H9 (cell line): ENCODE data around the gene ZSCAN9. TPM values are rescaled to one million over a fixed set of nuclear protein-coding genes. Genes with fewer than 3 reads are reported as not detected.
A peak's percentile ranks its signal among the peaks of the same experiment; 100 is the strongest.

Experiments used
- DNase-seq: peaks from one replicate; pipeline ENCODE4 v3.0.0-alpha.2; 2017
- H2AFZ ChIP-seq: one replicate; pipeline ENCODE4 v1.6.1; 2013; ENCODE audit warnings: mild to moderate bottlenecking, low read length, control low read depth, moderate library complexity
- H2AK5ac ChIP-seq: 2 replicates; pipeline ENCODE4 v1.6.1; 2013; ENCODE audit warnings: low read length, control low read depth, mixed read lengths; ENCODE audit not compliant: insufficient read length
- H2BK120ac ChIP-seq: one replicate; pipeline ENCODE4 v1.6.1; 2013; ENCODE audit warnings: low read depth, mild to moderate bottlenecking, low read length, control low read depth, inconsistent platforms; ENCODE audit not compliant: poor library complexity, severe bottlenecking
- H2BK12ac ChIP-seq: 2 replicates; pipeline ENCODE4 v1.6.1; 2013; ENCODE audit warnings: low read length, control low read depth, mixed read lengths, low read depth; ENCODE audit not compliant: insufficient read length
- H2BK15ac ChIP-seq: 2 replicates; pipeline ENCODE4 v1.6.1; 2013; ENCODE audit warnings: low read depth, low read length, control low read depth
- H2BK20ac ChIP-seq: one replicate; pipeline ENCODE4 v1.6.1; 2013; ENCODE audit warnings: low read depth, mild to moderate bottlenecking, low read length, control low read depth, inconsistent platforms; ENCODE audit not compliant: poor library complexity, severe bottlenecking
- H2BK5ac ChIP-seq: 2 replicates; pipeline ENCODE4 v1.6.1; 2013; ENCODE audit warnings: low read length, control low read depth, mixed read lengths; ENCODE audit not compliant: insufficient read length
- H3K14ac ChIP-seq: 2 replicates; pipeline ENCODE4 v1.6.1; 2013; ENCODE audit warnings: low read length, control low read depth; ENCODE audit not compliant: insufficient read depth
- H3K18ac ChIP-seq: 2 replicates; pipeline ENCODE4 v1.6.1; 2013; ENCODE audit warnings: low read depth, mild to moderate bottlenecking, mixed read lengths, low read length, control low read depth; ENCODE audit not compliant: insufficient read length
- H3K23ac ChIP-seq: 2 replicates; pipeline ENCODE4 v1.6.1; 2013; ENCODE audit warnings: low read length, control low read depth, mixed read lengths, low read depth; ENCODE audit not compliant: insufficient read length
- H3K23me2 ChIP-seq: 2 replicates; pipeline ENCODE4 v1.6.1; 2013; ENCODE audit warnings: low read depth, mild to moderate bottlenecking, mixed read lengths, low read length, control low read depth; ENCODE audit not compliant: insufficient read length, poor library complexity, severe bottlenecking
- H3K27ac ChIP-seq: 2 replicates; pipeline ENCODE4 v1.5.1; 2013; ENCODE audit warnings: low read length, control low read depth, mixed read lengths, low read depth; ENCODE audit not compliant: insufficient read length
- H3K27me3 ChIP-seq: 2 replicates; pipeline ENCODE4 v1.6.1; 2013; ENCODE audit warnings: low read length, control low read depth, inconsistent platforms; ENCODE audit not compliant: insufficient read depth
- H3K4ac ChIP-seq: 2 replicates; pipeline ENCODE4 v1.6.1; 2013; ENCODE audit warnings: low read depth, mild to moderate bottlenecking, control low read depth, inconsistent platforms, low read length, moderate library complexity
- H3K4me1 ChIP-seq: 2 replicates; pipeline ENCODE4 v1.6.1; 2013; ENCODE audit warnings: low read length, control low read depth, inconsistent platforms; ENCODE audit not compliant: insufficient read depth
- H3K4me2 ChIP-seq: 2 replicates; pipeline ENCODE4 v1.6.1; 2013; ENCODE audit warnings: low read length, control low read depth, mixed read lengths; ENCODE audit not compliant: insufficient read length, insufficient read depth
- H3K56ac ChIP-seq: 2 replicates; pipeline ENCODE4 v1.6.1; 2013; ENCODE audit warnings: low read depth, mild to moderate bottlenecking, mixed read lengths, low read length, control low read depth; ENCODE audit not compliant: insufficient read length
- H3K79me1 ChIP-seq: 2 replicates; pipeline ENCODE4 v1.6.1; 2013; ENCODE audit warnings: low read depth, mild to moderate bottlenecking, moderate library complexity, low read length, control low read depth, inconsistent platforms; ENCODE audit not compliant: insufficient read depth, poor library complexity, severe bottlenecking
- H3K79me2 ChIP-seq: 2 replicates; pipeline ENCODE4 v1.6.1; 2013; ENCODE audit warnings: low read length, control low read depth, inconsistent platforms; ENCODE audit not compliant: insufficient read depth
- H3K9ac ChIP-seq: 2 replicates; pipeline ENCODE4 v1.6.1; 2013; ENCODE audit warnings: low read length, control low read depth, mixed read lengths; ENCODE audit not compliant: insufficient read length; ENCODE audit errors: extremely low read depth
- H3K9me3 ChIP-seq: one replicate; pipeline ENCODE4 v1.6.1; 2013; ENCODE audit warnings: low read depth, low read length, inconsistent platforms; ENCODE audit not compliant: control insufficient read depth
- H3T11ph ChIP-seq: one replicate; pipeline ENCODE4 v1.6.1; 2013; ENCODE audit warnings: mild to moderate bottlenecking, low read length, control low read depth, inconsistent platforms
- H4K20me1 ChIP-seq: one replicate; pipeline ENCODE4 v1.6.1; 2013; ENCODE audit not compliant: control insufficient read depth, insufficient read length, insufficient read depth
- H4K5ac ChIP-seq: 2 replicates; pipeline ENCODE4 v1.6.1; 2013; ENCODE audit warnings: low read depth, mild to moderate bottlenecking, mixed read lengths, low read length, control low read depth; ENCODE audit not compliant: insufficient read length
- H4K8ac ChIP-seq: replicated peaks from 2 replicates; pipeline ENCODE4 v1.6.1; 2013; ENCODE audit warnings: low read length, control low read depth, mixed read lengths, low read depth; ENCODE audit not compliant: insufficient read length
- H4K91ac ChIP-seq: 2 replicates; pipeline ENCODE4 v1.6.1; 2013; ENCODE audit warnings: low read depth, mild to moderate bottlenecking, moderate library complexity, mixed read lengths, low read length, control low read depth; ENCODE audit not compliant: insufficient read length
- H3K27ac Mint-ChIP-seq, 3 experiments: 2 replicates in 2 of 3; 3 replicates in 1 of 3; pipeline ENCODE4 v1.8.0; 2020 to 2021; ENCODE audit warnings: mixed read lengths in 3 of 3, mild to moderate bottlenecking in 1 of 3, moderate library complexity in 1 of 3
- H3K27me3 Mint-ChIP-seq: 2 replicates; pipeline ENCODE4 v1.8.0; 2021; ENCODE audit warnings: low read depth, mild to moderate bottlenecking, moderate library complexity, mixed read lengths
- H3K36me3 Mint-ChIP-seq, 3 experiments: 2 replicates in 2 of 3; 3 replicates in 1 of 3; pipeline ENCODE4 v1.8.0; 2020 to 2021; ENCODE audit warnings: low read depth in 3 of 3, mixed read lengths in 3 of 3; ENCODE audit not compliant: insufficient read depth in 1 of 3
- H3K4me1 Mint-ChIP-seq, 2 experiments: 2 replicates each; pipeline ENCODE4 v1.8.0; 2020; ENCODE audit warnings: mixed read lengths in 2 of 2
- H3K4me3 Mint-ChIP-seq, 2 experiments: 2 replicates in 1 of 2; 3 replicates in 1 of 2; pipeline ENCODE4 v1.8.0; 2020 to 2021; ENCODE audit warnings: mild to moderate bottlenecking in 2 of 2, mixed read lengths in 2 of 2, moderate library complexity in 1 of 2
- H3K9me3 Mint-ChIP-seq, 2 experiments: 2 replicates in 1 of 2; 3 replicates in 1 of 2; pipeline ENCODE4 v1.8.0; 2020; ENCODE audit warnings: mild to moderate bottlenecking in 2 of 2, mixed read lengths in 2 of 2, moderate library complexity in 1 of 2
- WGBS: extraction: QIAGEN DNeasy Blood & Tissue Kit; methylation state at CpG from one replicate; pipeline ENCODE4 v1.1.7; 2013; ENCODE audit warnings: missing lambda C conversion rate, low lambda C conversion rate, mixed read lengths; ENCODE audit not compliant: insufficient read length; ENCODE audit errors: extremely low coverage; 5-methylcytosine and 5-hydroxymethylcytosine counted together
- total RNA-seq: library from RNA; stranded (reverse); gene quantifications from 2 replicates; pipeline ENCODE4 v1.2.1, GENCODE V29; 2021
- TF ChIP-seq, protein P1 (sequence below): fragments of 200-600 bp; sonication (generic); conservative IDR thresholded peaks from 3 replicates; pipeline ENCODE4 v1.8.0; 2021; ENCODE audit warnings: antibody characterized with exemption, mild to moderate bottlenecking

ZSCAN9 gene
- total RNA-seq, 1 experiment from 2014 or later = 11.5 TPM

DNA sequence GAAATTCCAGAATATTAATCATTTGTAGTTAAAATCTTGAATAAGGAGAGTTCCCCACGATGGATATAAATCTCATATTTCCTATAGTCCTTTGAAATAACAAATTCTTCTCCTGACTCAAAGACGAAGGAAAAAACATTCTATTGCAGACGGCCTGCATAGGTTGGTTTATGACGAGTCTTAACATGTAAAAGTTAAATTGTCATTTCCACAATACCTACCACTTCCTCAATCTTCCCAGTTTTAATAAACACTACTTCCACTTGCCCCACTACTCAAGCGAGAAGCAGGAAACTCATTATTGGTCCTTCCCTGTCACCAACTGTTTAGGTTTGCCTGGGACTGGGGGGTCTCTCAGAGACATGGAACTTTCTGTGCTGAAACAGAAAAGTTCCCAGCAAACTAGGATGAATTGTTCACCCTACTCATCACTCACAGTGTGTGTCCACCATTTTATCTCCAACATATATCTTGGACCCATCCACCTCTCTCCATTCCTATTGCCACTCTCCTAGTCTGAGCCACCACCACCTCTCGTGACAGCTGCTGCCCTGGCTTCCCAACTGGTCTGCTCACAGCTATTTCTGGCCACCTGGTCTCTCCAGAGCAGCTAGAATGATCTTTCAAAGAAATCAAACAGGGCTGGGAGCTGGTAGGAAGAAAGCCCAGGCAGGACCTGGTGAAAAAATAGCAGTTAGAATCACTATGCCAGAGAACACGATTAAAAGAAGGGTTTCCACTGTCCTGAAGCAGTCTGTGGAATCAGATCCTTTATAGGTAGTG, 15.1 kb upstream of the ZSCAN9 start:
- H3K9me3 ChIP-seq = no peaks in the 10 kb centered on the region
- no peak overlapping the region for H3K27ac Mint-ChIP-seq
- H3K23me2 ChIP-seq = peaks cover 6% of the 10 kb centered on the region
- no peaks in the 10 kb centered on the region for H3K79me2 ChIP-seq
- H2BK12ac ChIP-seq = no peak overlapping the region
- H3K9me3 Mint-ChIP-seq = peaks cover 0 to 7% of the 10 kb centered on the region in 2 experiments; a peak in 1 of 5 replicates
- H3K27ac ChIP-seq = no peak overlapping the region
- no peak overlapping the region for H3K4me2 ChIP-seq
- H3K18ac ChIP-seq = no peak overlapping the region
- no peak overlapping the region for H3K56ac ChIP-seq
- no peak overlapping the region for H2BK5ac ChIP-seq
- H3K4me1 ChIP-seq = no peaks in the 10 kb centered on the region
- H3K4ac ChIP-seq = no peak overlapping the region
- no peak overlapping the region for H2BK20ac ChIP-seq
- no peak overlapping the region for H4K91ac ChIP-seq
- no peak overlapping the region for H3T11ph ChIP-seq
- peaks cover 91% of the 10 kb centered on the region for H3K27me3 Mint-ChIP-seq
- no peak overlapping the region for H3K23ac ChIP-seq
- peaks cover 0 to 1% (median 0%) of the 10 kb centered on the region in 3 experiments; a peak in 1 of 7 replicates for H3K36me3 Mint-ChIP-seq
- no peaks in the 10 kb centered on the region for H4K20me1 ChIP-seq
- no peak overlapping the region for H4K5ac ChIP-seq
- WGBS = no CpG with 5 or more reads among the region's 7 CpGs
- DNase-seq = no peak
- H4K8ac ChIP-seq = no peak overlapping the region
- H2BK120ac ChIP-seq = no peak overlapping the region
- H3K79me1 ChIP-seq = no peaks in the 10 kb centered on the region
- TF ChIP-seq, protein P1, sequence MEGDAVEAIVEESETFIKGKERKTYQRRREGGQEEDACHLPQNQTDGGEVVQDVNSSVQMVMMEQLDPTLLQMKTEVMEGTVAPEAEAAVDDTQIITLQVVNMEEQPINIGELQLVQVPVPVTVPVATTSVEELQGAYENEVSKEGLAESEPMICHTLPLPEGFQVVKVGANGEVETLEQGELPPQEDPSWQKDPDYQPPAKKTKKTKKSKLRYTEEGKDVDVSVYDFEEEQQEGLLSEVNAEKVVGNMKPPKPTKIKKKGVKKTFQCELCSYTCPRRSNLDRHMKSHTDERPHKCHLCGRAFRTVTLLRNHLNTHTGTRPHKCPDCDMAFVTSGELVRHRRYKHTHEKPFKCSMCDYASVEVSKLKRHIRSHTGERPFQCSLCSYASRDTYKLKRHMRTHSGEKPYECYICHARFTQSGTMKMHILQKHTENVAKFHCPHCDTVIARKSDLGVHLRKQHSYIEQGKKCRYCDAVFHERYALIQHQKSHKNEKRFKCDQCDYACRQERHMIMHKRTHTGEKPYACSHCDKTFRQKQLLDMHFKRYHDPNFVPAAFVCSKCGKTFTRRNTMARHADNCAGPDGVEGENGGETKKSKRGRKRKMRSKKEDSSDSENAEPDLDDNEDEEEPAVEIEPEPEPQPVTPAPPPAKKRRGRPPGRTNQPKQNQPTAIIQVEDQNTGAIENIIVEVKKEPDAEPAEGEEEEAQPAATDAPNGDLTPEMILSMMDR = no peak
- H3K27me3 ChIP-seq = peaks cover 47% of the 10 kb centered on the region
- H3K14ac ChIP-seq = no peak overlapping the region
- H3K4me3 Mint-ChIP-seq = peak overlapping the region in 1 of 2 experiments; percentile 20; a peak in 1 of 5 replicates
- no peak overlapping the region for H2BK15ac ChIP-seq
- peaks cover 21 to 38% of the 10 kb centered on the region in 2 experiments for H3K4me1 Mint-ChIP-seq
- no peak overlapping the region for H3K9ac ChIP-seq
- H2AFZ ChIP-seq = no peak overlapping the region
- no peak overlapping the region for H2AK5ac ChIP-seq
